Duodenal mucosa (tissue), 2 donors: ENCODE data around the gene ATG16L2.
A peak's percentile ranks its signal among the peaks of the same experiment; 100 is the strongest.

Source experiments
- H3K27ac ChIP-seq: one replicate; pipeline ENCODE4 v1.7.0; 2013; ENCODE audit warnings: low read depth, low read length
- H3K27me3 ChIP-seq, 2 donors: one replicate each; pipeline ENCODE4 v1.7.0; 2013; ENCODE audit warnings: low read length in 2 of 2, control low read depth in 1 of 2; ENCODE audit not compliant: insufficient read depth in 2 of 2, control insufficient read depth in 1 of 2
- H3K36me3 ChIP-seq, 2 donors: one replicate each; pipeline ENCODE4 v1.7.0; 2013; ENCODE audit warnings: low read length in 2 of 2, control low read depth in 1 of 2; ENCODE audit not compliant: insufficient read depth in 2 of 2, control insufficient read depth in 1 of 2
- H3K4me1 ChIP-seq, 2 donors: one replicate each; pipeline ENCODE4 v1.7.0; 2013; ENCODE audit warnings: low read length in 2 of 2, control low read depth in 1 of 2; ENCODE audit not compliant: insufficient read depth in 2 of 2, control insufficient read depth in 1 of 2
- H3K4me3 ChIP-seq, 2 donors: one replicate each; pipeline ENCODE4 v1.7.0; 2013; ENCODE audit warnings: low read length in 2 of 2, low read depth in 1 of 2
- H3K9ac ChIP-seq, 2 donors: one replicate each; pipeline ENCODE4 v1.7.0; 2013; ENCODE audit warnings: low read length in 2 of 2, low read depth in 1 of 2
- H3K9me3 ChIP-seq, 2 donors: one replicate each; pipeline ENCODE4 v1.7.0; 2013; ENCODE audit warnings: low read length in 2 of 2, control low read depth in 1 of 2; ENCODE audit not compliant: control insufficient read depth in 1 of 2

The ATG16L2 gene

GRCh38 chr11:72815110-72815618 lies 953 bp downstream of the ATG16L2 start:
- peaks cover 20 to 34% of the 10 kb centered on the region in 2 donors for H3K4me1 ChIP-seq
- peak overlapping the region; percentile 85 to 93 for H3K4me3 ChIP-seq
- H3K9me3 ChIP-seq: no peaks in the 10 kb centered on the region
- no peak overlapping the region for H3K27ac ChIP-seq
- peak overlapping the region; percentile 80 to 95 for H3K9ac ChIP-seq
- H3K27me3 ChIP-seq: no peaks in the 10 kb centered on the region
- H3K36me3 ChIP-seq: peaks cover 4 to 20% of the 10 kb centered on the region in 2 donors

GRCh38 chr11:72816404-72816990 lies 2.3 kb downstream of the ATG16L2 start:
- H3K4me1 ChIP-seq: peaks cover 20 to 45% of the 10 kb centered on the region in 2 donors
- H3K4me3 ChIP-seq: peak overlapping the region in 1 of 2 donors; percentile 7
- H3K27me3 ChIP-seq: no peaks in the 10 kb centered on the region
- no peak overlapping the region for H3K9ac ChIP-seq
- peaks cover 7 to 29% of the 10 kb centered on the region in 2 donors for H3K36me3 ChIP-seq
- no peak overlapping the region for H3K27ac ChIP-seq
- H3K9me3 ChIP-seq: no peaks in the 10 kb centered on the region

GRCh38 chr11:72817966-72818365 lies 3.8 kb downstream of the ATG16L2 start:
- Histone ChIP-seq H3K27me3 (no peaks in the 10 kb centered on the region), H3K9ac (no peak overlapping the region), H3K4me1 (peaks cover 15 to 42% of the 10 kb centered on the region in 2 donors), H3K27ac (no peak overlapping the region), H3K4me3 (no peak overlapping the region), H3K36me3 (peaks cover 7 to 29% of the 10 kb centered on the region in 2 donors), H3K9me3 (no peaks in the 10 kb centered on the region)

GRCh38 chr11:72818971-72819370 lies 4.8 kb downstream of the ATG16L2 start:
- Histone ChIP-seq H3K4me1 (peaks cover 7 to 33% of the 10 kb centered on the region in 2 donors), H3K9me3 (no peaks in the 10 kb centered on the region), H3K9ac (no peak overlapping the region), H3K36me3 (peaks cover 7 to 29% of the 10 kb centered on the region in 2 donors), H3K4me3 (no peak overlapping the region), H3K27ac (no peak overlapping the region), H3K27me3 (no peaks in the 10 kb centered on the region)

- Histone ChIP-seq H3K36me3 (peaks cover 7 to 29% of the 10 kb centered on the region in 2 donors), H3K4me3 (no peak overlapping the region), H3K4me1 (peaks cover 5 to 24% of the 10 kb centered on the region in 2 donors), H3K9me3 (no peaks in the 10 kb centered on the region), H3K9ac (no peak overlapping the region), H3K27ac (no peak overlapping the region), H3K27me3 (no peaks in the 10 kb centered on the region)
These were observed 6.4 kb downstream of the ATG16L2 start for GRCh38 chr11:72820439-72821139.

GRCh38 chr11:72821221-72821919 lies 7.2 kb downstream of the ATG16L2 start:
- peaks cover 7 to 29% of the 10 kb centered on the region in 2 donors for H3K36me3 ChIP-seq
- peak overlapping the region; percentile 50 to 56 for H3K4me3 ChIP-seq
- peaks cover 2 to 18% of the 10 kb centered on the region in 2 donors for H3K4me1 ChIP-seq
- no peak overlapping the region for H3K27ac ChIP-seq
- no peaks in the 10 kb centered on the region for H3K27me3 ChIP-seq
- no peaks in the 10 kb centered on the region for H3K9me3 ChIP-seq
- H3K9ac ChIP-seq: peak overlapping the region; percentile 10 to 18

- Histone ChIP-seq H3K36me3 (peaks cover 7 to 29% of the 10 kb centered on the region in 2 donors), H3K9ac (peak overlapping the region; percentile 10 to 18), H3K4me3 (peak overlapping the region; percentile 56 to 65), H3K27me3 (no peaks in the 10 kb centered on the region), H3K9me3 (no peaks in the 10 kb centered on the region), H3K4me1 (peaks cover 0 to 15% of the 10 kb centered on the region in 2 donors), H3K27ac (no peak overlapping the region)
These were observed 7.9 kb downstream of the ATG16L2 start for GRCh38 chr11:72821920-72822799.

- Histone ChIP-seq H3K27me3 (no peaks in the 10 kb centered on the region), H3K9me3 (no peaks in the 10 kb centered on the region), H3K4me3 (no peak overlapping the region), H3K9ac (no peak overlapping the region), H3K4me1 (peaks cover 5 to 20% of the 10 kb centered on the region in 2 donors), H3K27ac (no peak overlapping the region), H3K36me3 (peaks cover 3 to 22% of the 10 kb centered on the region in 2 donors)
These were observed 9.0 kb downstream of the ATG16L2 start for GRCh38 chr11:72823105-72823804.

- Histone ChIP-seq H3K4me3 (no peak overlapping the region), H3K4me1 (peaks cover 11 to 26% of the 10 kb centered on the region in 2 donors), H3K9ac (no peak overlapping the region), H3K27ac (no peak overlapping the region), H3K27me3 (no peaks in the 10 kb centered on the region), H3K36me3 (peaks cover 3 to 20% of the 10 kb centered on the region in 2 donors), H3K9me3 (no peaks in the 10 kb centered on the region)
These were observed 9.8 kb downstream of the ATG16L2 start for GRCh38 chr11:72824020-72824419.
